NOMO-1 (cell line): Measurements from ENCODE around the gene KRTAP9-7.
"Not testable (repeated sequence)": the region's sequence is repeated elsewhere in the genome, so short reads cannot be mapped to it uniquely, and the experiment has no call there.

Source experiments
- DNase-seq, 2 experiments: peaks; one replicate each; lab custom pipeline; 2025; ENCODE audit not compliant: unreplicated experiment in 2 of 2; lab: John Stamatoyannopoulos, UW

The KRTAP9-7 gene, protein sequence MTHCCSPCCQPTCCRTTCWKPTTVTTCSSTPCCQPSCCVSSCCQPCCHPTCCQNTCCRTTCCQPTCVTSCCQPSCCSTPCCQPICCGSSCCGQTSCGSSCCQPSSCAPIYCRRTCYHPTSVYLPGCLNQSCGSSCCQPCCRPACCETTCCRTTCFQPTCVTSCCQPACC

DNA sequence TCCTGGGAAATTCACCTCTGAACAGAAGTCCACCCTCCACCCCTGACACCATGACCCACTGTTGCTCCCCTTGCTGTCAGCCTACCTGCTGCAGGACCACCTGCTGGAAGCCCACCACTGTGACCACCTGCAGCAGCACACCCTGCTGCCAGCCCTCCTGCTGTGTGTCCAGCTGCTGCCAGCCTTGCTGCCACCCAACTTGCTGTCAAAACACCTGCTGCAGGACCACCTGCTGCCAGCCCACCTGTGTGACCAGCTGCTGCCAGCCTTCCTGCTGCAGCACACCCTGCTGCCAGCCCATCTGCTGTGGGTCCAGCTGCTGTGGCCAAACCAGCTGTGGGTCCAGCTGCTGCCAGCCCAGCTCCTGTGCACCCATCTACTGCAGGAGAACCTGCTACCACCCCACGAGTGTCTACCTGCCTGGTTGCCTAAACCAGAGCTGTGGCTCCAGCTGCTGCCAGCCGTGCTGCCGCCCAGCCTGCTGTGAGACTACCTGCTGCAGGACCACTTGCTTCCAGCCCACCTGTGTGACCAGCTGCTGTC lies at the start of gene KRTAP9-7:
TSS of gene KRTAP9-7 (plus strand) at position 51 of the 543 bp plus-strand sequence. CDS start at position 51, 0 bp downstream.
- DNase-seq: not testable (repeated sequence)

DNA sequence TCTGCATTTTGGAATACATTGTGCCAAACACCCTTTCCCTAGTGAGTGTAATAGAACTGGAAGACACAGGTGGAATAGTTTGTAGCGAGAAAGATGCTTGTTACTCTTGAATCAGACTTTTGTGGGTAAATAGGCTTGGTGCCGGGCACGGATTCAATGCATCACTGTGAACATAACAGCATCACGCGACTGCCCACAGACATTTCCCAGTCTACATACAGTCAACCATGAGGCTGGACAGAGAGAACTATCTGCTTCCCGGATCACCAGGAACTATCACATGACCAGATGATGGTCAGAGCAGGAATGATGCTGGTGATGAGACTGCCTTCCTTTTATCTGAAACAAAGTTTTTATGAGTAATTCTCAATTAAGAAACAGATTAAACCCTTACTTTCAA lies 49.4 kb upstream of the KRTAP9-7 start:
- no peak for DNase-seq

DNA sequence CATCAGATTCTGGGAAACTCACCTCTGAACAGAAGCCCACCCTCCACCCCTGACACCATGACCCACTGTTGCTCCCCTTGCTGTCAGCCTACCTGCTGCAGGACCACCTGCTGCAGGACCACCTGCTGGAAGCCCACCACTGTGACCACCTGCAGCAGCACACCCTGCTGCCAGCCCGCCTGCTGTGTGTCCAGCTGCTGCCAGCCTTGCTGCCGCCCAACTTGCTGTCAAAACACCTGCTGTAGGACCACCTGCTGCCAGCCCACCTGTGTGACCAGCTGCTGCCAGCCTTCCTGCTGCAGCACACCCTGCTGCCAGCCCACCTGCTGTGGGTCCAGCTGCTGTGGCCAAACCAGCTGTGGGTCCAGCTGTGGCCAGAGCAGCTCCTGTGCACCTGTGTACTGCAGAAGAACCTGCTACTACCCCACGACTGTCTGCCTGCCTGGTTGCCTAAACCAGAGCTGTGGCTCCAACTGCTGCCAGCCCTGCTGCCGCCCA lies 48.9 kb upstream of the KRTAP9-7 start, which contains the start of gene KRTAP9-2:
TSS of gene KRTAP9-2 (plus strand) at position 51 of the 498 bp plus-strand sequence. CDS start at position 58, 7 bp downstream.
- not testable (repeated sequence) for DNase-seq

DNA sequence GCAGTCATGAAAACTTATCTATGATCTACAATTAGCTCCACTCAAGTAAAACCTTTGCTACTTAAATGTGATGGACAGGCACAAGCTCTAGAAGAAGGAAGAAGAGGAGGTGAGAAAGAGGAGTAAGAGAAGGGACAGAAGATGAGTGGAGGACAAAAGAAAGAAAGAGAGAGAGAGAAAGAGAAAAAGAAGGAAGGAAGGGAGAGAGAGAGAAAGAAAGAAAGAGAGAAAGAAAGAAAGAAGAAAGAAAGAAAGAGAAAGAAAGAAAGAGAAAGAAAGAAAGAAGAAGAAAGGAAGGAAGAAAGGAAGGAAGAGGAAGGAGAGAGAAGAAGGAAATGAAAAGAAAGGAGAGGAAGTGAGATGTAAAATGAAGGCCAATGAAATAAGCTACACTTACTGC lies 45.4 kb upstream of the KRTAP9-7 start:
- DNase-seq: no peak

DNA sequence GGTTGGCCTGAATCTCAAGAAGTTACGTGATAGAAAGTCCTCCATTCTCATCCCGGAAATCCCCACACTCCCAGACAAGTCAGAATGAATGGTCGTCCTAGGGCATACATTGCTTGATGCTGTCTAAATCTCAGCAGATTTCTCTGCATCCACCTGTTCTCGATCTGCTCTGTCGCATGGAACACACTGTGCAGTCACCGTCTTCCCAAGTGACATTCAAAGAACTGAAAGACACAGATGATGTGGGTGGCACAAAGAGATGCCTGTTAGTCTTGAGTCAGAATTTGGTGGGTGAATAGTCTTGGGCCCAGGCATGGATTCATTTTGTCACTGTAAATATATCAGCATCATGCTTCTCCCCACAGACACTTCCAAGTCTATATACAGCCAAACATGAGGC lies 43.8 kb upstream of the KRTAP9-7 start:
- DNase-seq: no peak

DNA sequence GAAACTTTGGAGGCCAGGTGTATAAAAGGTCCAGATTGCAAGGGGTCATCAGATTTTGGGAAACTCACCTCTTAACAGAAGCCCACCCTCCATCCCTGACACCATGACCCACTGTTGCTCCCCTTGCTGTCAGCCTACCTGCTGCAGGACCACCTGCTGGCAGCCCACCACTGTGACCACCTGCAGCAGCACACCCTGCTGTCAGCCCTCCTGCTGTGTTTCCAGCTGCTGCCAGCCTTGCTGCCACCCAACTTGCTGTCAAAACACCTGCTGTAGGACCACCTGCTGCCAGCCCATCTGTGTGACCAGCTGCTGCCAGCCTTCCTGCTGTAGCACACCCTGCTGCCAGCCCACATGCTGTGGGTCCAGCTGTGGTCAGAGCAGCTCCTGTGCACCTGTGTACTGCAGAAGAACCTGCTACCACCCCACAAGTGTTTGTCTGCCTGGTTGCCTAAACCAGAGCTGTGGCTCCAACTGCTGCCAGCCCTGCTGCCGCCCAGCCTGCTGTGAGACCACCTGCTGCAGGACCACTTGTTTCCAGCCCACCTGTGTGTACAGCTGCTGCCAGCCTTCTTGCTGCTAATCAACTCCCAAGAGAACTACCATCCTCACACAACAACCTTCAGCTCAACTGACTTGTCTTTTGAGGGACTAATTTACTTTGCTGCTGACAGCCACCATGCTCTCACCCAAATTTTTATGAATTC lies 42.9 kb upstream of the KRTAP9-7 start, which contains the start of gene KRTAP9-3:
TSS of gene KRTAP9-3 (plus strand) at position 51 of the 707 bp plus-strand sequence. CDS start at position 104, 53 bp downstream.
- not testable (repeated sequence) for DNase-seq

DNA sequence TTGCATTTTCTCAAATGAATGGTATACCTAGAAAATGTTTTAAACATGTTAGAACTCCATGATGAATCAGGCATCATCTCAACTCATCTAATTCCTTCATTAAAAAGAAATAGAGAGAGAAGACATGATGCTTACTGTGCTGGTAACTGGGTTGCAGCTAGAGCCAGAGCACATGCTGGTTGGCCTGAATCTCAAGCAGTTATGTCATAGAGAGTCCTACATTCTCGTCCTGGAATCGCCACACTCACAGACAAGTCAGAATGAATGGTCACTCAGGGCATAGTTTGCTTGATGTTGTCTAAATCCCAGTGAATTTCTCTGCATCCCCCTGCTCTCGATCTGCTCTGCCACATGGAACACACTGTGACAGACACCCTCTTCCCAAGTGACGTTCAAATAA lies 38.4 kb upstream of the KRTAP9-7 start:
- DNase-seq: not testable (repeated sequence)

DNA sequence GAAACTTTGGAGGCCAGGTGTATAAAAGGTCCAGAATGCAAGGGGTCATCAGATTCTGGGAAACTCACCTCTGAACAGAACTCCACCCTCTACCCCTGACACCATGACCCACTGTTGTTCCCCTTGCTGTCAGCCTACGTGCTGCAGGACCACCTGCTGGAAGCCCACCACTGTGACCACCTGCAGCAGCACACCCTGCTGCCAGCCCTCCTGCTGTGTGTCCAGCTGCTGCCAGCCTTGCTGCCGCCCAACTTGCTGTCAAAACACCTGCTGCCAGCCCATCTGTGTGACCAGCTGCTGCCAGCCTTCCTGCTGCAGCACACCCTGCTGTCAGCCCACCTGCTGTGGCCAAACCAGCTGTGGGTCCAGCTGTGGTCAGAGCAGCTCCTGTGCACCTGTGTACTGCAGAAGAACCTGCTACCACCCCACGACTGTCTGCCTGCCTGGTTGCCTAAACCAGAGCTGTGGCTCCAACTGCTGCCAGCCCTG lies 37.5 kb upstream of the KRTAP9-7 start, which contains the start of gene KRTAP9-8:
TSS of gene KRTAP9-8 (plus strand) at position 51 of the 489 bp plus-strand sequence. CDS start at position 104, 53 bp downstream.
- not testable (repeated sequence) for DNase-seq

DNA sequence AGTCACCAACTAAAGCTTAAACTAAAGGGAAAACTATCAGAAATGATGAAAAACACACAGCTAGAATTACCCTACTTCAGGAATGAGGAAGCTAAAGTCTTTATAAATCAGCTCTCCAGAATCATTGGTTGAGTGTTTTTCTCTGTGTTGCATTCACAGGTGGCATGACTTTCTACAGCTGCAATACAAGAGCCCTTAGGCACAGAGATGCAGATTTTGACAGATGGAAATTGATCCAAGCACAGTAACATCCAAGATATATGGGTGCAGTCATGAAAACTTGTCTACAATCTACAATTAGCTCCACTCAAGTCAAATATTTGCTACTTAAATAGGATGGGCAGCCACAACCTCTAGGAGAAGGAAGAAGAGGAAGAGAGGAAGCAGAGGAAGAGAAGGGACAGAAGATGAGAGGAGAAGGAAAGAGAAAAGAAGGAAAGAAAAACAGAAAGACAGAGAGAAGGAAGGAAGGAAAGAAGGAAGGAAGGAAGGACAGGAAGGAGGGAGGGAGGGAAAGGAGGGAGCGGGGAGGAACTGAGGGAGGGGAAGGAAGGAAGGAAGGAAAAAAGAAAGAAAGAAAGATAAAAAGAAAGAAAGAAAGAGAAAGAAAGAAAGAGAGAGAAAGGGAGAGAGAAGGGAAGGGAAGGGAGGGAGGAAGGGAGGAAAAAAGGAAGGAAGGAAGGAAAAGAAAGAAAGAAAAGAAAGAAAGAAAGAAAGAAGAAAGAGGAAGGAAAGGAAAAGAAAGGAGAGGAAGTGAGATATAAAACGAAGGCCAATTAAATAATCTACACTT lies 28.3 kb upstream of the KRTAP9-7 start:
- not testable (repeated sequence) for DNase-seq

DNA sequence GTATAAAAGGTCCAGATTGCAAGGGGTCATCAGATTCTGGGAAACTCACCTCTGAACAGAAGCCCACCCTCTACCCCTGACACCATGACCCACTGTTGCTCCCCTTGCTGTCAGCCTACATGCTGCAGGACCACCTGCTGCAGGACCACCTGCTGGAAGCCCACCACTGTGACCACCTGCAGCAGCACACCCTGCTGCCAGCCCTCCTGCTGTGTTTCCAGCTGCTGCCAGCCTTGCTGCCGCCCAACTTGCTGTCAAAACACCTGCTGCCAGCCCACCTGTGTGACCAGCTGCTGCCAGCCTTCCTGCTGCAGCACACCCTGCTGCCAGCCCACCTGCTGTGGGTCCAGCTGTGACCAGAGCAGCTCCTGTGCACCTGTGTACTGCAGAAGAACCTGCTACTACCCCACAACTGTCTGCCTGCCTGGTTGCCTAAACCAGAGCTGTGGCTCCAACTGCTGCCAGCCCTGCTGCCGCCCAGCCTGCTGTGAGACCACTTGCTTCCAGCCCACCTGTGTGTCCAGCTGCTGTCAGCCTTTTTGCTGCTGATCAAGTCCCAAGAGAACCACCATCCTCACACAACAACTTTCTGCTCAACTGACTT lies 25.8 kb upstream of the KRTAP9-7 start, which contains the start of gene KRTAP9-4:
TSS of gene KRTAP9-4 (plus strand) at position 51 of the 604 bp plus-strand sequence. CDS start at position 85, 34 bp downstream.
- not testable (repeated sequence) for DNase-seq

DNA sequence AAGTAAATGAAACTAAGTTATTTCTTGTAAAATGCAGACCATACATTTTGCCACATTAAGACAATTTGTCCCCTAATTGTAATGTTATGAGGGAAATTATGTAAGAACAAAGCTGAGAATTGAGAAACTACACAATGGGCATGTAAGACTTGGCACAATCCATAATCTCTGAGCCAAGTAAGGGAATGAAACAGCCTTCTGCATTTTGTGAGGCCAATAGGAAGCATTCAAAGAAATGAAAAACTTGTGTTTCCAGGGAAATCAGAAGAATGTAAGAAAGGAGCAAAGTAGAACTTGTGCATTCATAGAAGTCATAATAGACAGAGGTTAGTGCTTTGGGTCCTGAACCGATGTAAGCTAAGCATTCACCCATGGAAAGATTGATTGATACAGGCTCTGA lies 24.2 kb upstream of the KRTAP9-7 start:
- no peak for DNase-seq

DNA sequence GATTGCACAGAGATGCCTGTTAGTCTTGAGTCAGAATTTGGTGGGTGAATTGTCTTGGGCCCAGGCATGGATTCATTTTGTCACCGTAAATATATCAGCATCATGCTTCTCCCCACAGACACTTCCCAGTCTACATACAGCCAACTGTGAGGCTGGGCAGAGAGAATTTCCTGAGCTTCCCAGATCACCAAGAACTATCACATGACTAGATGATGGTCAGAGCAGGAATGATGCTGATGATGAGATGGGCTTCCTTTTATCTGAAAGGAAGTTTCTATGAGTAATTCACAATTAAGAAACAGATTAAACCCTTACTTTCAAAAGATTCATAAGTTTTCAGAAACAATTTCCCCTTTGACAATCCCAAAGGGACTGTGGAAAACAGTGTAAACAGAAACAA lies 20.6 kb upstream of the KRTAP9-7 start:
- DNase-seq: no peak

DNA sequence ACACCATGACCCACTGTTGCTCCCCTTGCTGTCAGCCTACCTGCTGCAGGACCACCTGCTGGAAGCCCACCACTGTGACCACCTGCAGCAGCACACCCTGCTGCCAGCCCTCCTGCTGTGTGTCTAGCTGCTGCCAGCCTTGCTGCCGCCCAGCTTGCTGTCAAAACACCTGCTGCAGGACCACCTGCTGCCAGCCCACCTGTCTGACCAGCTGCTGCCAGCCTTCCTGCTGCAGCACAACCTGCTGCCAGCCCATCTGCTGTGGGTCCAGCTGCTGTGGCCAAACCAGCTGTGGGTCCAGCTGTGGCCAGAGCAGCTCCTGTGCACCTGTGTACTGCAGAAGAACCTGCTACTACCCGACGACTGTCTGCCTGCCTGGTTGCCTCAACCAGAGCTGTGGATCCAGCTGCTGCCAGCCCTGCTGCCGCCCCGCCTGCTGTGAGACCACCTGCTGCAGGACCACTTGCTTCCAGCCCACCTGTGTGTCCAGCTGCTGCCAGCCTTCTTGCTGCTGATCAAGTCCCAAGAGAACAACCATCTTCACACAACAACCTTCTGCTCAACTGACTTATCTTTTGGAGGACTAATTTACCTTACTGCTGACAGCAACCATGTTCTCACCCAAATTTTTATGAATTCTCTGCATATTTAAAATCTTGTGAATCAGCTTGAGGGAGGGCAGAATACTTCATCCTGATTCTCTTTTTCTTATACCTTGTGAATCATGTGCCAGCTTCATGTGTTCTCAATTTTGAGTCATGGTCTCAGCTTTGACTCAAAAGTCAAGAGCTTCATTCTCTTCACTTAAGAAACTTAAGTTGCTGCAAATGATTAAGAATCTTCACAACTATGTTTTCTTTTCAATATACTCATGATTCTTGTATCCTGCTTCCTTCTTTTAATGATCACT lies 19.9 kb upstream of the KRTAP9-7 start, which contains the start of gene KRTAP9-9:
TSS of gene KRTAP9-9 (plus strand) at position 4 of the 910 bp plus-strand sequence.
- not testable (repeated sequence) for DNase-seq

DNA sequence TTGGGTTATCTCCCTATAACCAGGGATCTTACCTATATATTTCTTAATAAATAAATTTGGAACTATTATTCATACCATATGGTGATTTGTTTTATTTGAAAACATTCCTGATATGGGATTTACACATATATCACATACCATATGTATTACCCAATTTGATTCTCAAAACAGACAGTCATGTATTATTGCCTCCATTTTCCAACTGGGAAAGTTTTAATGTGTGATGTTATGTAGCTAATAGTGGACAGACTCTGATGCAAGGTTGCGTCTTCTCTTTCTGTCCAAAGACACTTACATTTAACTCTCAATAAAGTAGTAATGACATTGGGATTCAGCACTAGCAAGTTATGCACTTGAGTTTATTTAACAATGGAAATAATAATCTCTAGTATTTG lies 19.2 kb upstream of the KRTAP9-7 start:
- no peak for DNase-seq

DNA sequence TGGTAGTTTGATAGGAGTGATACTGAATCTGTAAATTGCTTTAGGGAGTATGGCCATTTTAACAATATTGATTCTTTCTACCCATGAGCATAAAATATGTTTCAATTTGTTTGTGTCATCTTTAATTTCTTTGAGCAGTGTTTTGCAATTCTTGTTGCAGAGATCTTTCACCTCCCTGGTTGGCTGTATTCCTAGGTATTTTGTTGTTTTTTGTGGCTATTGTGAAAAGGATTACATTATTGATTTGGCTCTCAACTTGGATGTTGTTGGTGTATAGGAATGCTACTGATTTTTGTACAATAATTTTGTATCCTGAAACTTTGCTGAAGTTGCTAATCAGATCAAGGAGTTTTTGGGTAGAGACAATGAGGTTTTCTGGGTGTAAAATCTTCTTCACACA lies 17.1 kb upstream of the KRTAP9-7 start:
- DNase-seq: no peak

DNA sequence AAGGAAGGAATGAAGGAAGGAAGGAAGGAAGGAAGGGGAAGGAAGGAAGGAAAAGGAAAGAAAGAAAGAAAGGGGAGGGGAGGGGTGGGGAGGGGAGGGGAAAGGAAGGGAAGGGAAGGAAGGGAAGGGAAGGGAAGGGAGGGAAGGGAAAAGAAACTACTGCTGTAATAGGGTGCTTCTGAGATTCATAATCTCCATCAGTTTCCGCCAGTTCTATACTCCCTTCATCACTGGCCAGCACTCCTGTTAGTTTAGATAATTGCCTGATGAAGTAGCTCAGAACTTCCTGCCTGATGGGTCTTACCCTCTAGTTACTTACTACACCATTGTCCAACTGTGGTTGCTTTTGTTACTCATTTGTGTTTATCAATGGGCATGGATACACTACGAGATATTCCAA lies 12.3 kb upstream of the KRTAP9-7 start:
- no peak for DNase-seq

DNA sequence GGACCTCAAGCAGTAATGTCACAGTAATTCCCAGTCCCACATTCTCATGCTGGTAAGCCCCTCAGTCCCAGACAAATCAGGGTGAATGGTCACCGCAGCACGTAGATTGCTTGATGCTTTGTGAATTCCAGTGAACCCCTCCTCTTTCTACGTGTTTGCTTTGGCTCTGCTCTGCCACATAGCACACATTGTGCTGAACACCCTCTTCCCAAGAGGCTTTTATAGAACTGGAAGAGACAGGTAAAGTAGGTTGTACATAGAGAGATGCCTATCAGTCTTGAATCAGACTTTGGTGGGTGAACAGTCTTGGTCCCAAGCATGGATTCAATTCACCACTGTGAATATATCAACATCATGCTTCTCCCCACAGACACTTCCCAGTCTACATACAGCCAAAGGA lies 10.9 kb upstream of the KRTAP9-7 start:
- DNase-seq: no peak

DNA sequence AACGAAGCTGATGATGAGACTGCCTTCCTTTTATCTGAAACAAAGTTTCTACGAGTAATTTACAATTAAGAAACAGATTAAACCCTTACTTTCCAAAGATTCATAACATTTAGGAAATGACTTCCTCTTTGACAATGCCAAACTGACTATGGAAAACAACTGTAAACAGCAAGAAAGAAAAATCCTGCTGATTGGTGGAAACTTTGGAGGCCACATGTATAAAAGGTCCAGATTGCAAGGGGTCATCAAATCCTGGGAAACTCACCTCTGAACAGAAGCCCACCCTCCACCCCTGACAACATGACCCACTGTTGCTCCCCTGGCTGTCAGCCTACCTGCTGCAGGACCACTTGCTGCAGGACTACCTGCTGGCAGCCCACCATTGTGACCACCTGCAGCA lies 10.4 kb upstream of the KRTAP9-7 start, which contains the start of gene KRTAP9-6:
TSS of gene KRTAP9-6 (plus strand) at position 301 of the 400 bp plus-strand sequence. CDS start at position 301, 0 bp downstream.
- no peak for DNase-seq

DNA sequence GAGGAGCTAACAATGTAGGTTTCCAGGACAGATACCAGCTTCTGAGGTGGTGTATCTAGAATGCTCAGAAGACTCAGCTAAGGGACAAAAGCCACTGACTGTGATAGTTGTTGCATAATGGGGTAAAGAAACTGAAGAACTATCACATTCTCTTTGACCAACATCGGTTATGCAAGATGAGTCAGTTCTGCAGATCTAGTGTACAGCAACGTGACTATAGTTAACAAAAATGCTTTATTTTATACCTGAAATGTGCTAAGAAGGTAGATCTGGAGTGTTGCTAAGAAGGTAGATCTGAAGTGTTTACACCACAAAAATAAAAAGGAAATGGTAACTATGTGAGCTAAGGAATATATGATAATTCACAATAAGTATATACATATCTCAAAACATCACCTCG lies 7.8 kb upstream of the KRTAP9-7 start:
- DNase-seq: peak; percentile 8 to 58
